Measurements from ENCODE around the gene WNT2B.
A peak's percentile ranks its signal among the peaks of the same experiment; 100 is the strongest.

Gene WNT2B

GRCh38 chr1:112493351-112493750 lies 15.4 kb upstream of the WNT2B start:
- no peaks in the 10 kb centered on the region for H3K9me3 Mint-ChIP-seq
- H3K4me3 Mint-ChIP-seq, result peak overlapping the region; percentile 6
- H3K4me1 Mint-ChIP-seq, result peaks cover 7% of the 10 kb centered on the region
- ATAC-seq (no peak), DNase-seq (ENCODE audit: low spot score in 2 of 2) (no peak)
- no peaks in the 10 kb centered on the region for H3K36me3 Mint-ChIP-seq
- no peak overlapping the region for H3K27ac Mint-ChIP-seq

GRCh38 chr1:112496290-112496689 lies 12.5 kb upstream of the WNT2B start:
- no peak for ATAC-seq

GRCh38 chr1:112501810-112502641 lies 6.7 kb upstream of the WNT2B start:
- Mint-ChIP-seq H3K36me3 (no peaks in the 10 kb centered on the region), H3K4me3 (peak overlapping the region; percentile 49), H3K9me3 (no peaks in the 10 kb centered on the region), H3K27ac (no peak overlapping the region), H3K4me1 (no peaks in the 10 kb centered on the region)
- ATAC-seq (peak; percentile 70), DNase-seq (ENCODE audit: low spot score in 2 of 2) (peak; percentile 40 to 74)

More at GRCh38 chr1:112496290-112496689, 12.5 kb upstream of the WNT2B start:
- H3K4me1 Mint-ChIP-seq, result peaks cover 7% of the 10 kb centered on the region
- H3K4me3 Mint-ChIP-seq, result no peak overlapping the region
- H3K27ac Mint-ChIP-seq, result no peak overlapping the region
- no peak for DNase-seq (ENCODE audit: low spot score in 2 of 2)
- H3K36me3 Mint-ChIP-seq, result no peaks in the 10 kb centered on the region
- H3K9me3 Mint-ChIP-seq, result no peaks in the 10 kb centered on the region

- DNase-seq (ENCODE audit: low spot score in 2 of 2), result no peak
- no peak for ATAC-seq
- H3K4me1 Mint-ChIP-seq, result no peaks in the 10 kb centered on the region
- H3K27ac Mint-ChIP-seq, result no peak overlapping the region
- H3K36me3 Mint-ChIP-seq, result no peaks in the 10 kb centered on the region
- H3K9me3 Mint-ChIP-seq, result no peaks in the 10 kb centered on the region
- peak overlapping the region; percentile 49 for H3K4me3 Mint-ChIP-seq
Measured at GRCh38 chr1:112502826-112503225, 5.9 kb upstream of the WNT2B start.

- DNase-seq (ENCODE audit: low spot score in 2 of 2) (no peak), ATAC-seq (no peak)
- no peaks in the 10 kb centered on the region for H3K9me3 Mint-ChIP-seq
- H3K4me3 Mint-ChIP-seq, result no peak overlapping the region
- H3K36me3 Mint-ChIP-seq, result no peaks in the 10 kb centered on the region
- H3K27ac Mint-ChIP-seq, result no peak overlapping the region
- no peaks in the 10 kb centered on the region for H3K4me1 Mint-ChIP-seq
Measured at GRCh38 chr1:112504001-112504660, 4.6 kb upstream of the WNT2B start.

- Mint-ChIP-seq H3K4me1 (no peaks in the 10 kb centered on the region), H3K4me3 (no peak overlapping the region), H3K36me3 (no peaks in the 10 kb centered on the region), H3K27ac (no peak overlapping the region), H3K9me3 (no peaks in the 10 kb centered on the region)
- DNase-seq (ENCODE audit: low spot score in 2 of 2) (no peak), ATAC-seq (no peak)
Measured at GRCh38 chr1:112504661-112505399, 3.9 kb upstream of the WNT2B start.

- no peaks in the 10 kb centered on the region for H3K36me3 Mint-ChIP-seq
- DNase-seq (ENCODE audit: low spot score in 2 of 2) (no peak), ATAC-seq (no peak)
- no peaks in the 10 kb centered on the region for H3K9me3 Mint-ChIP-seq
- H3K27ac Mint-ChIP-seq, result no peak overlapping the region
- no peaks in the 10 kb centered on the region for H3K4me1 Mint-ChIP-seq
- H3K4me3 Mint-ChIP-seq, result no peak overlapping the region
Measured at GRCh38 chr1:112505400-112505785, 3.4 kb upstream of the WNT2B start.

GRCh38 chr1:112505878-112506277 lies 2.9 kb upstream of the WNT2B start:
- ATAC-seq, result no peak
- Mint-ChIP-seq H3K4me3 (no peak overlapping the region), H3K27ac (no peak overlapping the region), H3K9me3 (no peaks in the 10 kb centered on the region), H3K36me3 (no peaks in the 10 kb centered on the region), H3K4me1 (no peaks in the 10 kb centered on the region)
- no peak for DNase-seq (ENCODE audit: low spot score in 2 of 2)

- Mint-ChIP-seq H3K4me1 (no peaks in the 10 kb centered on the region), H3K4me3 (no peak overlapping the region), H3K36me3 (no peaks in the 10 kb centered on the region), H3K27ac (no peak overlapping the region), H3K9me3 (no peaks in the 10 kb centered on the region)
- no peak for ATAC-seq
- no peak for DNase-seq (ENCODE audit: low spot score in 2 of 2)
Measured at GRCh38 chr1:112506306-112506705, 2.5 kb upstream of the WNT2B start.

GRCh38 chr1:112506731-112507130 lies 2.0 kb upstream of the WNT2B start:
- H3K27ac Mint-ChIP-seq, result no peak overlapping the region
- H3K4me3 Mint-ChIP-seq, result no peak overlapping the region
- DNase-seq (ENCODE audit: low spot score in 2 of 2), result no peak
- H3K4me1 Mint-ChIP-seq, result no peaks in the 10 kb centered on the region
- no peaks in the 10 kb centered on the region for H3K9me3 Mint-ChIP-seq
- H3K36me3 Mint-ChIP-seq, result no peaks in the 10 kb centered on the region
- ATAC-seq, result no peak

- no peak for DNase-seq (ENCODE audit: low spot score in 2 of 2)
- Mint-ChIP-seq H3K4me1 (no peaks in the 10 kb centered on the region), H3K27ac (no peak overlapping the region), H3K36me3 (no peaks in the 10 kb centered on the region), H3K9me3 (no peaks in the 10 kb centered on the region), H3K4me3 (peak overlapping the region; percentile 74)
- no peak for ATAC-seq
Measured at GRCh38 chr1:112507336-112507735, 1.4 kb upstream of the WNT2B start.

GRCh38 chr1:112507921-112508277 lies 866 bp upstream of the WNT2B start:
- Mint-ChIP-seq H3K4me1 (no peaks in the 10 kb centered on the region), H3K36me3 (no peaks in the 10 kb centered on the region), H3K9me3 (no peaks in the 10 kb centered on the region), H3K27ac (no peak overlapping the region), H3K4me3 (peak overlapping the region; percentile 74)
- ATAC-seq (peak; percentile 19), DNase-seq (ENCODE audit: low spot score in 2 of 2) (no peak)

GRCh38 chr1:112509005-112509659 lies 367 bp downstream of the WNT2B start:
- Mint-ChIP-seq H3K4me1 (no peaks in the 10 kb centered on the region), H3K27ac (no peak overlapping the region), H3K4me3 (peak overlapping the region; percentile 74), H3K9me3 (no peaks in the 10 kb centered on the region), H3K36me3 (no peaks in the 10 kb centered on the region)
- ATAC-seq (peak; percentile 49), DNase-seq (ENCODE audit: low spot score in 2 of 2) (peak; percentile 21 to 64)

- Mint-ChIP-seq H3K4me1 (no peaks in the 10 kb centered on the region), H3K4me3 (peak overlapping the region; percentile 74)
- DNase-seq (ENCODE audit: low spot score in 2 of 2), result no peak
Measured at GRCh38 chr1:112509660-112510178, 954 bp downstream of the WNT2B start.

GRCh38 chr1:112510340-112510739 lies 1.6 kb downstream of the WNT2B start:
- DNase-seq (ENCODE audit: low spot score in 2 of 2) (no peak), ATAC-seq (no peak)
- no peak overlapping the region for H3K27ac Mint-ChIP-seq
- no peaks in the 10 kb centered on the region for H3K9me3 Mint-ChIP-seq
- H3K36me3 Mint-ChIP-seq, result no peaks in the 10 kb centered on the region
- no peaks in the 10 kb centered on the region for H3K4me1 Mint-ChIP-seq
- H3K4me3 Mint-ChIP-seq, result peak overlapping the region; percentile 74

More at GRCh38 chr1:112509660-112510178, 954 bp downstream of the WNT2B start:
- Mint-ChIP-seq H3K27ac (no peak overlapping the region), H3K36me3 (no peaks in the 10 kb centered on the region), H3K9me3 (no peaks in the 10 kb centered on the region)
- no peak for ATAC-seq

All from stimulated activated effector memory CD8-positive, alpha-beta T cell treated with anti-CD3 and anti-CD28 coated beads, Interleukin-12 subunit alpha, Interleukin-12 subunit beta, amount 100 ng/mL, for 72 hours (primary cell).